Activated CD8-positive, alpha-beta memory T cell treated with anti-CD3 and anti-CD28 coated beads, Interleukin-2, amount 50 U/mL, for 24 hours (primary cell): ENCODE results near the gene FOXO4.

Source experiments
- DNase-seq: peaks from one replicate; pipeline ENCODE4 v3.0.0-alpha.2; 2020; ENCODE audit errors: extremely low read depth

The FOXO4 gene

DNA sequence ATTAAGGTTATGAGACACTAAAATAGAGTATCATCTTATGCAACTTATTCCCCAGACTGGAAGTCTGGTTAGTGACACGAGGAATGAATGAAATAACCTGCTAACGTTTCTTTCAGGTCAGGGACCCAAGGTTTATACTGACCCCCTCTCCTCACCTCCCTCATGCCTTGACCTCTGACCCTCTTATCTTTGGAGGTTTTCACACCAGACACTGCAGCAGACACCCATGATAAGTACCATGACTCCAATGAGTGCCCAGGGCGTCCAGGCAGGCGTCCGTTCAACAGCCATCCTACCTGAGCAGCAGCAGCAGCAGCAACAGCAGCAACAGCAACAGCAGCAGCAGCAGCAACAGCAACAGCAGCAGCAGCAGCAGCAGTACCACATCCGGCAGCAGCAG lies 44.8 kb downstream of the FOXO4 start:
- DNase-seq, result no peak

DNA sequence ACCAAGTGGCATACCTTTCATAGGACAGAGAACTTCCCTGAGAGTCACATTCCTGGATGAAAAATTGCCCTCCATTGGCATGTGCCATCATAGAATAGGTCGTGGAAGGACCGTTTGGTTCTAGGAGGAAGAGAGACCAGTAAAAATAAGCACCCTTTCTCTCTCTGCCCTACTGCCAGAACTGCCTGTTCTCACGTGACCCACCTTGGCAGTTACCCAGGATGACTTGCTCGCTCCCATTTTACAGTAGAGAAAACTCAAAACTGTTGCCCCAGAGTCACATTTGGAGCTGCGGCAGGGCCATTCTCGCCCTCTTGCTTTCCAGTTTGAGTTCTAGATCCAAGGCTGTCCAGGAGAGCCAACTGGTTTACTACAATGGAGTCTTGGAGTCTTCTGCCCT lies 47.9 kb downstream of the FOXO4 start:
- DNase-seq, result no peak

DNA sequence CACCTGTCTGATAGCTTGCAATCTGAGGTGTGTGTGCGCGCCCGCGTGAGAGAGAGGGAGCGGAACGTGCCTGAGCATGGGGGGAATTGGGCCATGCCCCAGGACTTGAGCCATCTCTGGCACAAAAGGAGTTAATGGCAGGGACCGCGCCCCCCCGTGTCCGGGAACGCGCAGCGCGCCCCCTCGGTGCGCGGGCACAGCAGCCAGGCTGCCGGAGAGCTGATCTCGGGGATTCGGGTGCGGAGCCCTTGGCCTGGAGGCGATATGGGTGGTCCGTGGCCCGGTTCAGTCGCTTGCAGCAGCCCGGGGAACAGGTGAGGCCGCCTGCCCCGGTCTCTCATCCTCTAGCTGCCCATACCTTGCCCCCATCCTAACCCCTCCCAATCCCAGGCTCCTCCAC lies 49.0 kb downstream of the FOXO4 start, which contains the start of gene NLGN3:
TSS of gene NLGN3 (plus strand) at position 191 of the 400 bp plus-strand sequence. CDS start 2,909 bp downstream, outside the sequence.
- no peak for DNase-seq

DNA sequence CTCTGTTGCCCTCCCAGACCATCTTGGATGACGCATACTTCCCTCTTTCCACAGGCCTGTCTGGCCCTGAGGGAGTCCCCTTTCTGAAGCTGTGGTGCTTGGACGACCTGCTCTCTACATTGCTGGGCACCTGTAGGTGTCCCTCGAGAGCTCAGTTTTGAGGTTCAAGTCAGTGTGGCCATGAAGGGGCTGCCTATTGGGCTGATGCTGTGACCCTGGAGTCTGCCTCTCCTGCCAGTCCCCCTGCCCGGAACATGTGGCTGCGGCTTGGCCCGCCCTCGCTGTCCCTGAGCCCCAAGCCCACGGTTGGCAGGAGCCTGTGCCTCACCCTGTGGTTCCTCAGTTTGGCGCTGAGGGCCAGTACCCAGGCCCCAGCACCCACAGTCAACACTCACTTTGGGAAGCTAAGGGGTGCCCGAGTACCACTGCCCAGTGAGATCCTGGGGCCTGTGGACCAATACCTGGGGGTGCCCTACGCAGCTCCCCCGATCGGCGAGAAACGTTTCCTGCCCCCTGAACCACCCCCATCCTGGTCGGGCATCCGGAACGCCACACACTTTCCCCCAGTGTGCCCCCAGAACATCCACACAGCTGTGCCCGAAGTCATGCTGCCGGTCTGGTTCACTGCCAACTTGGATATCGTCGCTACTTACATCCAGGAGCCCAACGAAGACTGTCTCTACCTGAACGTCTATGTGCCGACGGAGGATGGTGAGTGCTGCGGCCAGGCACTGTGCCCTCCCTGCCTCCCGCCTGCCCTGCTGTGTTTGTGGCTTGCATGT lies 52.0 kb downstream of the FOXO4 start:
- DNase-seq, result no peak

DNA sequence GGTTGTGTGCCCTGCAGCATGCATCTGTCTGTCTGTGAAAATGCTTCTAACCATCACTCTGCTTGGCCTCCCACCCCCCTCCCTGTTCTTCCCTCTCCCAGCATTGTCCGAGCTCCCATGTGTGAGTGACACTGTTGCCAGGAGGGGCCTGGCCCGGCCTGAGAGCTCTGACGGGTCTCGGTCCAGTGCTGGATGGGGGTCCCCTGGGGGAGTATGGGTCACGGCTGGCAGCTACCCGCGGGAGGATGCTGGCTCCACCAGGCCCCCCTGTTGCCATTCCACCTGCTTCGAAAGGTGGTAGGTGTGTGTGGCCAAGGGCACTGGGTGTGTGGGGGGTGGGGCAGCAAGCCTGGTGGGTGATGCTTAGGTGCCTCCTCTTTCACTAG lies 52.6 kb downstream of the FOXO4 start:
- DNase-seq, result no peak

DNA sequence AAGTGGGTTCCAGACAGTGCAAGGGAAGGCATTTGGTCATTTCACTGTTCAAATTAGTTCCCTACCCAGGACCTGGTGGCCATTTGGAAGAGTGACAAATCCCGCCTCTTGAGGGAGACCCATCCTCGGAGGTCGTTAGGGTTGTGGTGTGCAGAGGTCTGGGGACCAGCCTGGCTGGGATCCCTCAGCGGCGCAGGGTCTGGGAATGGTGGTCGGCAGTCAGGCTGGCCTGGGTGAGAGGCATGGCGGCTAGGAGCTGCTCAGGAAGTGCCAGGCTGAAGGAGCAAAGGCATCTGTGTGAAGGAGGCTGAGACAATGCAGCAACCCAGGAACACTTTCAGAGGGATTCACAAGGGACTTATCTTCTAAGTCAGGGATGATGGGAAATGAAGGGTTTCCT lies 55.7 kb downstream of the FOXO4 start:
- no peak for DNase-seq
